GM12872 (cell line): Measurements from ENCODE around the gene SIX2.

Experiments
- CTCF ChIP-seq: IDR thresholded peaks from 3 replicates; pipeline ENCODE4 v1.5.1; 2011; ENCODE audit warnings: low read depth, mild to moderate bottlenecking, low read length, moderate library complexity; ENCODE audit not compliant: insufficient read depth

The SIX2 gene

GRCh38 chr2:45009303-45009927, at the start of gene SIX2:
TSS of gene SIX2 (minus strand) at chr2:45009452. CDS start at chr2:45009110, 342 bp downstream.
- no peak for TF ChIP-seq CTCF

GRCh38 chr2:45055162-45055605, 45.9 kb upstream of the SIX2 start:
- no peak for TF ChIP-seq CTCF

- TF ChIP-seq CTCF: no peak
These were observed 44.7 kb upstream of the SIX2 start for GRCh38 chr2:45053966-45054365.

- no peak for TF ChIP-seq CTCF
These were observed 43.2 kb upstream of the SIX2 start for GRCh38 chr2:45052388-45052928.

- TF ChIP-seq CTCF: no peak
These were observed 40.5 kb upstream of the SIX2 start for GRCh38 chr2:45049569-45050336.

GRCh38 chr2:45047301-45047700, 38.0 kb upstream of the SIX2 start:
- TF ChIP-seq CTCF: no peak

DNA sequence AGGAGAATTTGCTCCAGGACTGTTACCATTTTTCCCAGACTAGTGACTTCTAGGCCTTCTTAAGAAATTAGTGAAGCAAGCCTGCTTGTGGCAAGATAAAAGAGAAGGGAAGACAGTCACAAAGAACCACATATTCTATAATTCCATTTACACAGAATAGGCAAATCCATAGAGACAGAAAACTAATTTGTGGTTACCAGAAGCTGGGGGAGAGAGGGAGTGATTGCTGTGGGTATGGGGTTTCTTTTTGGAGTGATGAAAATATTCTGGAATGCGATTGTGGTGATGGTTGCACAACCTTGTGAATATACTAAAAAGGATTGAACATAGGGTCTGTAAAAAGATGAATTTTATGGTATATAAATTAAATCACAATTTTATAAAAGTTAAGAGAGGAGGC, 37.5 kb upstream of the SIX2 start:
- no peak for TF ChIP-seq CTCF
